Smooth muscle cell (in vitro differentiated cells): ENCODE measurements around the gene TMEM203. TPM values are rescaled to one million over a fixed set of nuclear protein-coding genes. Genes with fewer than 3 reads are reported as not detected.

Experiments used
- DNase-seq: peaks from one replicate; lab custom pipeline; 2025; ENCODE audit not compliant: unreplicated experiment; lab: John Stamatoyannopoulos, UW
- H2AFZ ChIP-seq: fragments of 200-600 bp; sonication (generic); 2 replicates; pipeline ENCODE4 v1.6.0; 2016; ENCODE audit warnings: antibody characterized with exemption, low read depth, mild to moderate bottlenecking
- H3F3A ChIP-seq: fragments of 200-600 bp; sonication (generic); 2 replicates; pipeline ENCODE4 v1.6.0; 2017; ENCODE audit warnings: antibody characterized with exemption, low read depth
- H3K27ac ChIP-seq: fragments of 200-600 bp; sonication (generic); 2 replicates; pipeline ENCODE4 v1.5.1; 2016; ENCODE audit warnings: low read depth, mild to moderate bottlenecking
- H3K27me3 ChIP-seq: fragments of 200-600 bp; sonication (generic); 2 replicates; pipeline ENCODE4 v1.6.1; 2016; ENCODE audit warnings: low read depth, mild to moderate bottlenecking
- H3K36me3 ChIP-seq: fragments of 200-600 bp; sonication (generic); 2 replicates; pipeline ENCODE4 v1.5.1; 2016; ENCODE audit warnings: low read depth
- H3K4me1 ChIP-seq: fragments of 200-600 bp; sonication (generic); 2 replicates; pipeline ENCODE4 v1.5.1; 2016; ENCODE audit warnings: low read depth
- H3K4me2 ChIP-seq: fragments of 200-600 bp; sonication (generic); 2 replicates; pipeline ENCODE4 v1.6.0; 2016; ENCODE audit warnings: mild to moderate bottlenecking
- H3K4me3 ChIP-seq: fragments of 200-600 bp; sonication (generic); 2 replicates; pipeline ENCODE4 v1.5.1; 2016; ENCODE audit warnings: mild to moderate bottlenecking
- H3K79me2 ChIP-seq: fragments of 200-600 bp; sonication (generic); 2 replicates; pipeline ENCODE4 v1.6.0; 2016; ENCODE audit warnings: low read depth, mild to moderate bottlenecking
- H3K9ac ChIP-seq: fragments of 200-600 bp; sonication (generic); 2 replicates; pipeline ENCODE4 v1.6.0; 2016; ENCODE audit warnings: low read depth
- H3K9me3 ChIP-seq: fragments of 200-600 bp; sonication (generic); replicated peaks from 2 replicates; pipeline ENCODE4 v1.5.1; 2016; ENCODE audit warnings: low read depth
- H4K20me1 ChIP-seq: fragments of 200-600 bp; sonication (generic); 2 replicates; pipeline ENCODE4 v1.6.0; 2016; ENCODE audit warnings: low read depth
- CTCF ChIP-seq: fragments of 200-600 bp; sonication (generic); IDR thresholded peaks from 2 replicates; pipeline ENCODE4 v1.5.1; 2017; ENCODE audit warnings: borderline replicate concordance, mild to moderate bottlenecking, antibody characterized with exemption; ENCODE audit not compliant: insufficient read depth, poor library complexity, severe bottlenecking
- whole genome bisulfite sequencing: methylation state at CpG from one replicate; pipeline ENCODE4 v1.1.7; 2016; ENCODE audit warnings: low lambda C conversion rate; 5-methylcytosine and 5-hydroxymethylcytosine counted together
- polyA plus RNA-seq: library from polyadenylated mRNA; unstranded; fragments of >200 nt; fragmentation: Nextera tagmentation; extraction: Ambion mirVana; gene quantifications from 2 replicates; pipeline ENCODE4 v1.2.1, GENCODE V29; 2016
- total RNA-seq: library from RNA; depleted of rRNA; stranded (reverse); fragments of >200 nt; gene quantifications from 2 replicates; pipeline ENCODE4 v1.2.3, GENCODE V29; 2014

TMEM203 gene
- total and polyA plus RNA-seq, 2 experiments from 2014 or later: 31.0 to 55.1 TPM

- H3K79me2 ChIP-seq: peaks cover 39% of the 10 kb centered on the region
Observed at GRCh38 chr9:137188086-137188489, 17.4 kb downstream of the TMEM203 start.

GRCh38 chr9:137187386-137187785 lies 18.1 kb downstream of the TMEM203 start:
- Histone ChIP-seq H3K4me2 (peak overlapping the region; percentile 100), H3F3A (peaks cover 12% of the 10 kb centered on the region), H3K9me3 (no peaks in the 10 kb centered on the region), H2AFZ (no peak overlapping the region), H3K4me1 (peaks cover 18% of the 10 kb centered on the region), H4K20me1 (peaks cover 10% of the 10 kb centered on the region), H3K36me3 (no peaks in the 10 kb centered on the region), H3K4me3 (peak overlapping the region; percentile 88), H3K79me2 (peaks cover 39% of the 10 kb centered on the region), H3K27me3 (no peaks in the 10 kb centered on the region), H3K27ac (no peak overlapping the region), H3K9ac (peak overlapping the region; percentile 96)
- no peak for TF ChIP-seq CTCF
- DNase-seq: no peak
- WGBS: 93% methylated on average over 14 of the region's 15 CpGs

More at GRCh38 chr9:137188086-137188489, 17.4 kb downstream of the TMEM203 start:
- Histone ChIP-seq H3K4me1 (peaks cover 18% of the 10 kb centered on the region), H3K27me3 (no peaks in the 10 kb centered on the region), H3K9ac (peak overlapping the region; percentile 96), H3K36me3 (no peaks in the 10 kb centered on the region), H3K4me3 (peak overlapping the region; percentile 88), H4K20me1 (peaks cover 10% of the 10 kb centered on the region), H3K9me3 (no peaks in the 10 kb centered on the region), H3K27ac (peak overlapping the region; percentile 96), H3K4me2 (peak overlapping the region; percentile 100), H3F3A (peaks cover 12% of the 10 kb centered on the region), H2AFZ (peak overlapping the region; percentile 62)
- no peak for TF ChIP-seq CTCF
- WGBS: 4% methylated on average over 27 of the region's 31 CpGs
- DNase-seq: no peak

- no peak overlapping the region for H3K4me3 ChIP-seq
- peaks cover 18% of the 10 kb centered on the region for H3K4me1 ChIP-seq
- no peaks in the 10 kb centered on the region for H3K36me3 ChIP-seq
- H2AFZ ChIP-seq: no peak overlapping the region
- H3K4me2 ChIP-seq: peak overlapping the region; percentile 100
- WGBS: 90% methylated on average over 6 of the region's 6 CpGs
- no peak for DNase-seq
- no peak for TF ChIP-seq CTCF
- no peaks in the 10 kb centered on the region for H3K9me3 ChIP-seq
- peaks cover 10% of the 10 kb centered on the region for H4K20me1 ChIP-seq
- peaks cover 39% of the 10 kb centered on the region for H3K79me2 ChIP-seq
- H3F3A ChIP-seq: peaks cover 12% of the 10 kb centered on the region
- H3K27me3 ChIP-seq: no peaks in the 10 kb centered on the region
- no peak overlapping the region for H3K27ac ChIP-seq
- no peak overlapping the region for H3K9ac ChIP-seq
Observed at GRCh38 chr9:137186385-137186784, 19.1 kb downstream of the TMEM203 start.

- H3K27ac ChIP-seq: no peak overlapping the region
- peaks cover 12% of the 10 kb centered on the region for H3F3A ChIP-seq
- H3K27me3 ChIP-seq: no peaks in the 10 kb centered on the region
- H3K4me3 ChIP-seq: no peak overlapping the region
- no peak for TF ChIP-seq CTCF
- no peak overlapping the region for H3K9ac ChIP-seq
- peaks cover 10% of the 10 kb centered on the region for H4K20me1 ChIP-seq
- no peak for DNase-seq
- H2AFZ ChIP-seq: no peak overlapping the region
- 94% methylated on average over 19 of the region's 19 CpGs for WGBS
- no peaks in the 10 kb centered on the region for H3K9me3 ChIP-seq
- no peaks in the 10 kb centered on the region for H3K36me3 ChIP-seq
- no peak overlapping the region for H3K4me2 ChIP-seq
- H3K79me2 ChIP-seq: peaks cover 36% of the 10 kb centered on the region
- H3K4me1 ChIP-seq: peaks cover 18% of the 10 kb centered on the region
Observed at GRCh38 chr9:137185921-137186320, 19.5 kb downstream of the TMEM203 start.
